HG02798 (cell line): ENCODE results near the gene CAST.

Experiments
- ATAC-seq: cut with Tn5 transposase; IDR thresholded peaks from one replicate; pipeline ENCODE4 v1.9.1; 2021; ENCODE audit warnings: mild to moderate bottlenecking; ENCODE audit not compliant: unreplicated experiment, poor library complexity

Gene CAST

GRCh38 chr5:96669909-96670308, 7.7 kb downstream of the CAST start:
- no peak for ATAC-seq

GRCh38 chr5:96671441-96671840, 9.3 kb downstream of the CAST start:
- no peak for ATAC-seq

GRCh38 chr5:96673127-96673526, 11.0 kb downstream of the CAST start:
- ATAC-seq = no peak

- ATAC-seq = no peak
Measured at GRCh38 chr5:96675882-96676281, 13.7 kb downstream of the CAST start.

GRCh38 chr5:96677496-96677895, 15.3 kb downstream of the CAST start:
- ATAC-seq = no peak

- ATAC-seq = no peak
Measured at GRCh38 chr5:96679293-96679692, 17.1 kb downstream of the CAST start.

- no peak for ATAC-seq
Measured at GRCh38 chr5:96680759-96681470, 18.7 kb downstream of the CAST start.

- ATAC-seq = no peak
Measured at GRCh38 chr5:96683392-96683791, 21.2 kb downstream of the CAST start.

GRCh38 chr5:96683810-96684209, 21.6 kb downstream of the CAST start:
- no peak for ATAC-seq

GRCh38 chr5:96687080-96687479, 24.9 kb downstream of the CAST start:
- ATAC-seq = no peak

- peak; percentile 62 for ATAC-seq
Measured at GRCh38 chr5:96687812-96688453, 25.8 kb downstream of the CAST start.

- ATAC-seq = no peak
Measured at GRCh38 chr5:96690861-96691260, 28.7 kb downstream of the CAST start.

GRCh38 chr5:96691503-96692303, 29.5 kb downstream of the CAST start:
- no peak for ATAC-seq

- no peak for ATAC-seq
Measured at GRCh38 chr5:96692441-96692840, 30.3 kb downstream of the CAST start.

- ATAC-seq = no peak
Measured at GRCh38 chr5:96699186-96699820, 37.1 kb downstream of the CAST start.

GRCh38 chr5:96702503-96703383, 40.6 kb downstream of the CAST start:
- ATAC-seq = peak; percentile 66

- ATAC-seq = peak; percentile 81
Measured at GRCh38 chr5:96703384-96703920, 41.3 kb downstream of the CAST start.

GRCh38 chr5:96703995-96704394, 41.8 kb downstream of the CAST start:
- ATAC-seq = no peak

- no peak for ATAC-seq
Measured at GRCh38 chr5:96706433-96707111, 44.4 kb downstream of the CAST start.
